H1 (cell line): ENCODE measurements around the gene PRKCI.

ENCODE experiments used
- ASH2L ChIP-seq: fragments of 200-600, 300-600 bp; sonication (generic); IDR thresholded peaks from one replicate; pipeline ENCODE4 v1.7.1; 2017; ENCODE audit warnings: low read length
- GABPA ChIP-seq: IDR thresholded peaks from 2 replicates; pipeline ENCODE4 v1.6.1; 2011; ENCODE audit warnings: mild to moderate bottlenecking, low read length, moderate library complexity, borderline replicate concordance; ENCODE audit not compliant: insufficient read depth
- MAX ChIP-seq: IDR thresholded peaks from 2 replicates; pipeline ENCODE4 v1.6.1; 2012; ENCODE audit warnings: inconsistent platforms
- TF ChIP-seq, protein P1 (sequence below), 3 experiments: IDR thresholded peaks; 1 replicate in 2 of 3; 2 replicates in 1 of 3; pipeline versions ENCODE4 v1.5.1 to v1.6.1; 2011; ENCODE audit warnings: low read length in 3 of 3, mild to moderate bottlenecking in 3 of 3, inconsistent platforms in 2 of 3, low read depth in 1 of 3, moderate library complexity in 1 of 3; ENCODE audit not compliant: insufficient read depth in 1 of 3; ENCODE audit errors: control extremely low read depth in 1 of 3

- TF ChIP-seq, protein P1, sequence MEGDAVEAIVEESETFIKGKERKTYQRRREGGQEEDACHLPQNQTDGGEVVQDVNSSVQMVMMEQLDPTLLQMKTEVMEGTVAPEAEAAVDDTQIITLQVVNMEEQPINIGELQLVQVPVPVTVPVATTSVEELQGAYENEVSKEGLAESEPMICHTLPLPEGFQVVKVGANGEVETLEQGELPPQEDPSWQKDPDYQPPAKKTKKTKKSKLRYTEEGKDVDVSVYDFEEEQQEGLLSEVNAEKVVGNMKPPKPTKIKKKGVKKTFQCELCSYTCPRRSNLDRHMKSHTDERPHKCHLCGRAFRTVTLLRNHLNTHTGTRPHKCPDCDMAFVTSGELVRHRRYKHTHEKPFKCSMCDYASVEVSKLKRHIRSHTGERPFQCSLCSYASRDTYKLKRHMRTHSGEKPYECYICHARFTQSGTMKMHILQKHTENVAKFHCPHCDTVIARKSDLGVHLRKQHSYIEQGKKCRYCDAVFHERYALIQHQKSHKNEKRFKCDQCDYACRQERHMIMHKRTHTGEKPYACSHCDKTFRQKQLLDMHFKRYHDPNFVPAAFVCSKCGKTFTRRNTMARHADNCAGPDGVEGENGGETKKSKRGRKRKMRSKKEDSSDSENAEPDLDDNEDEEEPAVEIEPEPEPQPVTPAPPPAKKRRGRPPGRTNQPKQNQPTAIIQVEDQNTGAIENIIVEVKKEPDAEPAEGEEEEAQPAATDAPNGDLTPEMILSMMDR (IDR thresholded peaks at IDR 0.05; ENCODE audit: control extremely low read depth in 1 of 3, insufficient read depth in 1 of 3, low read depth in 1 of 3, low read length in 3 of 3): no peak
- no peak for TF ChIP-seq ASH2L
- no peak for TF ChIP-seq MAX
- TF ChIP-seq GABPA: no peak
Measured at GRCh38 chr3:170322566-170323269, 100.5 kb downstream of the PRKCI start.
